SK-MEL-5 (cell line): ENCODE measurements around the gene THRA. TPM values are rescaled to one million over a fixed set of nuclear protein-coding genes. Genes with fewer than 3 reads are reported as not detected.
A peak's percentile ranks its signal among the peaks of the same experiment; 100 is the strongest.
"Not testable (repeated sequence)": the region's sequence is repeated elsewhere in the genome, so short reads cannot be mapped to it uniquely, and the experiment has no call there.

Experiments used
- DNase-seq: peaks from one replicate; pipeline ENCODE4 v3.0.0-alpha.2; 2016; ENCODE audit warnings: low read depth, low spot score
- in situ Hi-C: cut with HindIII; loops from 2 replicates; pipeline ENCODE4 v1.10.0; 2016; ENCODE audit warnings: low sequenced_read_pairs, high pct_unique_total_duplicates, low pct_unique_long_range_greater_than_20kb
- total RNA-seq: library from RNA; depleted of rRNA; stranded (reverse); fragments of >200 nt; shearing (Covaris generic); gene quantifications from 2 replicates; pipeline ENCODE4 v1.2.3, GENCODE V29; 2014

Gene THRA
- total RNA-seq, 1 experiment from 2014 or later: 14.3 TPM

DNA sequence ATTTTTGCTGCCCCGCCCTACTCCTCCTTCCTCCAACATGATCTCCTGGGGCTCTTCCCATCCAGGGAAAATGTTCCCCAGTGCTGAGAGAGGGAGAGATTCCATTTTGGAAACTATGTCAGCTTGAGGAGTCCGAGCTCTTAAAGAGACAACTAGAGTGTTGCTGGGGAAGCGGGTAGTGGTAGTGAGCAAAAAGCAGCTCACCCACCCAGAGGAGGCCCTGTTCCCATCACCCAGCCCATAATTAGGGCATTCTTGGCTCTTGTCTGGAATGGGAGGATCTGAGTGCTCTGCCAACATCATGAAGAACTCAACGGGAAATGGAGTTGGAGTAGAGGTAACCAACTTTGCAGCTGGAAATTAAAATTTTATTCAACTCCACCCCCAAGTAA lies 49.9 kb downstream of the THRA start:
- in situ Hi-C loops: no loop called here
- no peak for DNase-seq

DNA sequence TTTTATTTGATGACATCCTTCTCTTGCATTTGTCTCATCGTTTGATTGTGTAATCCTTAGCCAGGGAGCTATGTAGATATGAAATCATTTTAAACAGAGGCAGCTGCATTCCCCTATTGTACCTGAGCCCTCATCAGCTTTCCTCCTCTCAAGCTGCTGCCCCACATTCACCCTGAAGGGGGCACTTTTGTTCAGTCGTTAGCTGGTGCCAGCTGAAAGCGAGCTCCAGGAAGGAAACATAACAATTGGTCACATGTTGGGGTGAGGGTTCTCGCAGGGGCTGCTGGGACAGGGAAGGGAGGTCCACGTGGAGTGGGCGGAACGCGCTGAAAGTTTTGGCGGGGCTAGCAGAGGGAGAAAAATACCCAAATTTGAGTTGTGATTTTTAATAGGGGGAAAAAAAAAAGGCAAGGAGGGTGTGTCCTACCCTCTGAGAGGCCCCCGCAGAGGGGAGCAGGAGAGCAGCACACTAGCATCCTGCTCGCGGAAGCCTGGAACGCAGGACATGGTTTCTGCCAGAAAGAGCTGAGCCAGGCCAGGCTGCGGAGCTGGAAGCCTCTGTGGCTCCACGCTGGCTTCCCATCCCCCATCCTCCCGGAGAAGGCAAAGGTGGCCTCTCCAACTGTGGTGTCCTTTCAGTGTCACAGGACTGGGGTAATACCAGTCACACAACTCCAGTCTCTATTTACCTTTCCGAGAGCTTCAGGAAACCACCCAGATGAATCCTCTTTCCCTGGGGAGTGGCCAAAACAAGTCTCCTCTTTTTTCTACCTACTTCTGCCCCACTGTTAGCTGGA lies 50.5 kb downstream of the THRA start:
- in situ Hi-C loops: no loop called here
- peak; percentile 98 for DNase-seq

DNA sequence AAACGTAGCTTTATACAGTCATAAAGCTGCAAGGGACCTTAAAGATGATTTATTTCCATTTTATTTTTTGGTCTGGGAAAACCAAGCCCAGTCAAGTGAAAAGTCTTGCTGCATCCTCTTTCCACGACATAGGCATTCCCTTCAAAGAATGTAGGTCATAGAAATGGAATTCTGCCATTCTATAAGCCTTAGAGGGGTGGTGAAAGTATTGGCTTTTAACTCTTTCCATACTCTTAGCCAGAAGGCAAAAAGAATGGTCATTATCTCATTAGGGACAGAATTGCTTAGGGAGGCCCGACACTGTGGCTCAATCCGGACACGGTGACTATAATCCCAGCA lies 51.1 kb downstream of the THRA start:
- DNase-seq: no peak
- in situ Hi-C loops: no loop called here

DNA sequence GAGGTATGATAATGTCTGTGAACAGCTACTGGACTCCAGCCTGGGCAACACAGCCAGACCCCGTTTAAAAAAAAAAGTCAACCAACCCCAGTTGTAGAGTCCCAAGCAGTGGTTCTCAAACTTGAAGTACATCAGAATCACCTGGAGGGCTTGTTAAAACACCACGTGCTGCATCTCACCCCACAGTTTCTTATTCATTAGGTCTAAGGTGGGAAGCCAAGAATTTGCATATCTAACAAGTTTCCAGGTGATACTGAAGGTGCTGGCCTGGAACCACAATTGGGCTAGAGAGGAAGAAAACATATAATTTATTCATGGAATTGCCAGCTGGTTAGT lies 52.3 kb downstream of the THRA start:
- no peak for DNase-seq
- in situ Hi-C loops: no loop called here

DNA sequence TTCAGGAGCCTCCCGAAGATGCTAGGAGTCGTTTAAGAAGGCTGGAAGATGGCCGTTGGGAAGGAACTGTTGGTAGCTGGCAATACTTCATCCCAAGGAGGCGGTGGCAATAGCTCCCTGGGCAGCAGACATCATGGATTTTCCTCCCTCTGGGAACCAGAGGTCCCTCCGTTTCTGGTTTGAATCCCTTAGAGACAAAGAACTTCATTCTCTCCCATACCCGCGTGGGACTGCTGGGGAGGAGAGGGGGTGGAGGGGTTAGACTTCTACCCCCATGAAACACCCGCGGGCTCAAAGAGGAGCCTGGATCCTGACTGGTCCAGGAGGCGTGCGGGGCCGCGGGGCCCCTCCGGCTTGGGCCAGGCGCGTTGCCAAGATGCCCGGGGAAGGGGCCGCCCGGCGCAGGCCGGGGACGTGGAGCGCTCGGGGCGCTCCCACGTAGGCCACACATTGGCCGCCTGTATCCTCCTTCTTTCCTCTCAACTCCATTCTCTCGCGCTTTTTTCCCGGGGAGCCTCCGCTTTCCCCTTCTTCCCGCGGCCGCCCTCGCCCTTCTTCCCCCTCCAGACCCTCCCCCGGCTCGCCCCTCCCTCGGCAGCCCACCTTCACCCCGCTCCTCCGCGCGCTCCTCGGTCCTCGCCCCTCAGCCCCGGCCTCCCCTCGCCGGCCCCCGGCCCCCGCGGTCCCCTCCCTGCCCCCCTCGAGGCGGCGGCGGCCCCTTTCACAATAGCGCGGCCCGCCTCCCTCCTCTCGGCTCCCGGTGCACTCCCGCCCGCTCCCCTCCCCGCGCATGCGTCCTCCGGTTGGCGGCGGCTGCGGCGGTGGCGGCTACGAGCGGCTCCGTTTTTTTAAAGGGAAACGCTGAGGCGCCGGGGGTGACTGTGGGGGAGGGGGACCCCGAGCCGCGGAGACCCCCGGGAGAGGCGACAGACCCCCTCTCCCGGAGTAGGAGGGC lies 58.7 kb downstream of the THRA start, which contains the start of gene MSL1:
MSL1 (plus strand) TSS at position 791 of the 955 bp plus-strand sequence. CDS start 642 bp downstream, outside the sequence.
- peak; percentile 75 for DNase-seq
- in situ Hi-C loops: no loop called here

DNA sequence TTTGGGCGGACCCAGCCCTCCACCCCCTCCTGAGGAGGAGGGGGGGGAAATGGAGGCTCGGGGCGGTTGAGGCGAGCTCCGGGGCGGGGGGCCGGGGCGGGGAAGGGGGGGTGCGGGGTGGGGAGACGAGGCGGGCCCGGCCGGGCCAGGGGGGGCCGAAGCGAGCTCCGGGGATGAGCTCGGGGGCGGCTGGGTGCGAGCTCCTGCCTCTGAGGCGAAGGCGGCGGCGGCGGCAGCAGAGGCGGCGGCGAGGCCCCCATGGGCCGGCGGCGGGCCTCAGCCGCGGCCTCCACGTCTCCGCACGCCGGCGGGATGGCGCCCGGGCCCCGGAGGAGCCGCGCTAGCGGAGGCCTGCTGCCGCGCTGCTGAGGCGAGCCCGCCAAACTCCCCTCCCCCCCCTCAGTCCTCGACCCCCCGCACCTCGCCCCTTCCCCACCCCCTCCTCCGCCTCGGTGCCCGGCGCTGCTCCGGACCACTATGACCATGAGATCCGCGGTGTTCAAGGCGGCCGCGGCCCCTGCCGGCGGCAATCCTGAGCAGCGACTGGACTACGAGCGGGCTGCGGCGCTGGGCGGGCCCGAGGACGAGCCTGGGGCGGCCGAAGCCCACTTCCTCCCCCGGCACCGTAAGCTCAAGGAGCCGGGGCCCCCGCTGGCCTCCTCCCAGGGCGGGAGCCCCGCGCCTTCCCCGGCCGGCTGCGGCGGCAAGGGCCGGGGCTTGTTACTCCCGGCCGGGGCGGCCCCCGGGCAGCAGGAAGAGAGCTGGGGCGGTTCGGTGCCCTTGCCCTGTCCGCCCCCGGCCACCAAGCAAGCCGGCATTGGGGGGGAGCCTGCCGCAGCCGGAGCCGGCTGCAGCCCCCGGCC lies 59.6 kb downstream of the THRA start:
- no peak for DNase-seq
- in situ Hi-C loops: no loop called here

DNA sequence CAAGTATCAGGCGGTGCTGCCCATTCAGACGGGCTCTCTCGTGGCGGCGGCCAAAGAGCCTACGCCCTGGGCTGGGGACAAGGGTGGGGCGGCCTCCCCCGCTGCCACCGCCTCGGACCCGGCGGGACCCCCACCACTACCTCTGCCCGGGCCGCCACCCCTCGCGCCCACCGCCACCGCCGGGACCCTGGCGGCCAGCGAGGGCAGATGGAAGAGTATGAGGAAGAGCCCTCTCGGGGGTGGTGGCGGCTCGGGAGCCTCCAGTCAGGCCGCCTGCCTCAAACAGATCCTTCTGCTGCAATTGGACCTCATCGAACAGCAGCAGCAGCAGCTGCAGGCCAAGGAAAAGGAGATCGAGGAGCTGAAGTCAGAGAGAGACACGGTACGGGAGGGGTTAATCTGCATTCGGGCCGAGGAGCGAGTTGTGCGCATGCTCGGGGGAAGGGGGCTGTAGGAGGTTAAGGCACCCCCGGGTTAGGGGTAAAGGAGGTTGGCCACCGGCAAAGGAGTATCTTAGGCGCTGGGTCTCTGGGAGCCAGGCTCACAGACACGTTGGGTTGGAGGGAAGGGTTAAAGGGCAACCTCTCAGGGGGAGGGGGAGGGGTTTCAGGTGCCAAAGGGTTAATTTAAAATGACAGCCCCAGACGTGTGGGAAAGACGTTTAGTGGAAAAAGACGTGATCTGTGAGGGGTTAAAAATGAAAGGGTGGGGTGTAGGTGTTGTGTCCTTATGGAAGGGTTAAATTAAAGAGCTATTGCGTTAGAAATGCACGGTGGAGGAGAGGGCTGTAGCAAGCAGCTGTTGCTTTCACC lies 60.4 kb downstream of the THRA start:
- in situ Hi-C loops: no loop called here
- DNase-seq: peak; percentile 62

DNA sequence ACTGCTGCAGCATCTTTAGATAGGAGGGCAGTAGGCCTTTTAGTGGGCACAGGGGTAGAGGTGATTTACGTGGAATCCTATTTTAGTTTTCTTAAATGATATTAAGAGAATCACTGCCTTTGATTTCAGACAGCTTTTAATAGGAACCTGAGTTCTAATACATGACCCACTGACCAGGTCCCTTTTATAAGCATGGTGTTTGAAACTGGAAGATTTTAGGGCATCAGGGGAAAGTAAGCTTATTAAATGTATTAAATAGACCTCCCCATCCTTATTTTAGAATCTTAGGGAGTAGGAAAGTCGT lies 61.0 kb downstream of the THRA start:
- in situ Hi-C loops: no loop called here
- DNase-seq: no peak

DNA sequence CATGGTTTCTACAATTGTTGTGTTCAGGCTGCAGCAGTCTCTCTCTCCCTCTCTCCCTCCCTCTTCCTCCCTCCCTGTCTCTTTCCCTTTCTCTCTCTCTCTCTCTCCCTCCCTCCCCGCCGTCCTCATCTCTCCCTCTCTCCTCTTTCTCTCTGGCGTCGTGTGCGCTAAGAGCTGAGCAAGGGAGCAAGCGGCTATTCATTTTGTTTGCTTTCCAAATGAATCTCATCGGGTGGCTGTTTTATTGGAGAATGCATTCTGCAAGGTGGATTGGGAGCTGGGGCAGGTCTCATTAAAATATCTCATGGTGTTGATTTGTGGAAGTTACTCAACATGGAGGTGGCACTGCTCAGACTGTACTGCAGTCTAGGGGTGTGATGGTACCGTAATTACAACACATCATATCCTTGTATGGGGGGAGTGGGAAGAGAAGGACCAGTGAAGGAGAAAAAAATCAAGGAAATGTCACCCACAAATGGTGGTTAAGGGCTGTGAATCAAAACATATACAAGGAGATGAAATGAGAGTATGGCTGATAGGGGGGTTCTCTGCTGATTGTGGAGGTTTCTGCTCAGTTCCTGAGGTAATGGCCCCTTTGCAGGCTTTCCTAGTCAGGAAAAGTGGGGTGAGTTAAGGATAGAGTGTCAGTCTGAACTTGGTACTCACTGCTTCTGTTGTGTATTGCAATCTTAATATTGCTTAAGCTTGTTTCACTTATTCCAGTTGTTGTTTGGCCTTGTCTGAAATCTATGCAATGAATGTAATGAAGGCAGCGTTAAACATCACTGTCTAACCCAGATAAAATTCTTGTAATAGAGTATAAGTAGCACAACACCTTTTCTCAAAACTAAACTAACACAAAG lies 61.7 kb downstream of the THRA start:
- no peak for DNase-seq
- in situ Hi-C loops: no loop called here

DNA sequence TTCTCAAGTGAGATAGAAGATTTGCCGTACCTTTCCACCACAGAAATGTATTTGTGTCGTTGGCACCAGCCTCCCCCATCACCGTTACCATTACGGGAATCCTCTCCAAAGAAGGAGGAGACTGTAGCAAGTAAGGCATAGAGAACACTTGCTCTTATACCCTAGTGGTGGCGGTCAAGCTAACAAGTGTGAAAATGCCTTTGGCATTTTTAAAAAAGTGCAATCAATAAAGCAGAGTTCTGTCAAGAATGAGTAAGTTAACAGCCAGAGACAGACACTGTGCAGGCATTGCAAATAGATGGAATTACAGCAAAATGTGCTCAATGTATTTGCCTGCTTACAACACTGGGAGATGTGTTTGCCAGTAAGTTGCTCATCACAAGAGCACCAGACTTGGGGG lies 66.7 kb downstream of the THRA start:
- peak; percentile 35 for DNase-seq
- in situ Hi-C loops: no loop called here

DNA sequence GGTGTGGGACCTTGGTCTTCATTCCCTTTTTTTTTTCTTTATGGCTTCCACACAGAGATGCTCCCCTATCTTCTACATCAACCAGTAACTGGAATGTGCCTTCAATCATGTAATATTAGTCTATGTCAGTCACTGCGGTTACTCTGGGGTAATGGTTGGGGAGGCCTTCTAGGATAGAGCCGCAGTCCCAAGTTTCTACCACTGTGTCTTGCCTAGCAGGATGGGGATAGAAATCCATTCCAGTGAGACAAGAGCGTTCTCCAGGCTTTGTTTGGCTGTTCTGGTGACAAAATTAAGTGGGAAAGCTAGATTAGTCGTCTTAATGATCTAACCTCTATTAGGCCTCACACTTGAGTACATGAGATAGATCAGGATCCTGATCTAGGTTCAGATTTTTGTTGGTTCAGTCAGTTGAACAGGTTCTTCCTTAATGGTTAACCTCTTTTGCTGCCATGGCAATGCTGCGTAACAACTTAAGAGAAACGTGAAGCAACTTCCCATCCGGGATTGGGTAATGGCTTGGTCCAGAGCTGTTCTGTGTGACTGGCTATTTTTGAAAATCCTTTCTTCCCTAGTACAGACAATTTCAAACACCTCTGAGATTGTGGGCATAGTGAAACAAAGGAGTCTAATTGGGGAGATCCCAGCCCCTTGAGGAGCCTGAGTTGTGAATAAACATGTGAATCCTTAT lies 67.7 kb downstream of the THRA start:
- no peak for DNase-seq
- in situ Hi-C loops: no loop called here

DNA sequence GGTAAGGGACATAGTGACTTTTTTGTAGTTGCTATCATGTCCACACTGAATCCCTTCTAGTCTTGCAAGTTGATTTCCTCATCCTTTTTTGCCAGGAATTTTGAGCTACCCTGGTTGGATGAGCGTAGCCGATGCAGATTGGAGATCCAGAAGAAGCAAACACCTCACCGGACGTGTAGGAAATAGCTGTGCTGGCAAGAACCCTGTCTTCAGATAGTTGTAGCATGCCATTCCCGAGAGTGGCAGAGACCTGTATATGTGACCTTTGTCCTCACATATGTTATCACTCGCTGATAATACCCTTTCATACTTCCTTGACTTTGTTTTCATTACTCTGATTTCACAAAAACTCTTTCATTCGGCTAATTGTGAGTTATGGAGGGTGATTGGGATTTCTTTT lies 71.4 kb downstream of the THRA start:
- in situ Hi-C loops: no loop called here
- no peak for DNase-seq

DNA sequence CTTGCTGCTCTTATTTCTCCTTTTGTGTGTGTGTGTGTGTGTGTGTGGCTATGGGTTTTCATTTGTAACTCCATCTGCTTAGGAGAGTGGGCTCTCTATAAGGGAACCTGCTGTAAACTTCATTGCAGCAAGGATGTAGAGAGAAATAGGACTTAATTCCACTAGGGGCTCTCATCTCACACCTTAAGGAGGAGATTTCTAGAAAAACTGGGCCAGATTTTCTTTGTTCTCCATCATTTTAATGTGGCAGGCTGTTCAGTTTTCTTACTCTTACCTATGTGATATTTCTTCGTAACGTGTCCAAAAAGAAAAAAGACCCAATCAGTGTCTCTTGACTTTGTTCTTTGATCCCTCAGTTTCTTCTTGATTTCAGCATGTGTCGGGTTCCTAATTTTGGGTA lies 73.1 kb downstream of the THRA start:
- in situ Hi-C loops: no loop called here

DNA sequence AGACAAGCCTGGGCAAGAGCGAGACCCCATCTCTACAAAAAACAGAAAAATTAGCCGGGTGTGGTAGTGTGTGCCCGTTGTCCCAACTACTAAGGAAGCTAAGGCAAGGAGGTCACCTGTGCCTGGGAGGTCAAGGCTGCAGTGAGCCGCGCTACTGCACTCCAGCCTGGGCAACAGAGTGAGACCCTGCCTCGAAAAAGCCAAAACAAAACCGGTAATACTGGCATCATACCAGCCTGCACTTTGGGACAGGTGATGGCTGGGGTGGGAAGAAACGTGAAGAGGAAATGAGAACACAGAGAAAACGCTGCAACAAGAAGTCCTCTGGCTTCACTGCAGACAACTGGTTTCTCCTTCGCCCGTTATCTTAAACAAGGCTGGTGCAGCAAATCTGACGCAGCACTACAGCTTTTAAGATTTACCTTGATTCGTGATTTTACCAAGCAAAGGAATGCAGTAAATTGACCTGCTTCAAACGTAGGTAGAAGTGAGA lies 76.8 kb downstream of the THRA start:
- no peak for DNase-seq
- in situ Hi-C loops: no loop called here

More for the DNA sequence above, 73.1 kb downstream of the THRA start:
- no peak for DNase-seq

DNA sequence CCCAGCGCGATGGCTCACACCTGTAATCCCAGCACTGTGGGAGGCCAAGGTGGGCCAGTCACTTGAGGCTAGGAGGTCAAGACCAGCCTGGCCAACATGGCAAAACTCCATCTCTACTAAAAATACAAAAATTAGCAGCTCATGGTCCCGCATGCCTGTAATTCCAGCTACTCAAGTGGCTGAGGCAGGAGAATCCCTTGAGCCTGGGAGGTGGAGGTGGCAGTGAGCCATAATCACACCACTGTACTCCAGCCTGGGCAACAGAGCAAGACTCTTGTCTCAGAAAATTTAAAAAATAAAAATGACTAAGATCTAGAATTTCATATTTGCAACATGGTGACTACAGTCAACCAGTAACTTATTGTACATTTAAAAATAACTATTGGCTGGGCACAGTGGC lies 80.4 kb downstream of the THRA start:
- in situ Hi-C loops, DNase-seq: not testable (repeated sequence)
